Astrocyte (in vitro differentiated cells and primary cell): ENCODE measurements around the gene NEK10.

ENCODE experiments used
- CTCF ChIP-seq: IDR thresholded peaks from 2 replicates; pipeline ENCODE4 v1.5.1; 2011; ENCODE audit warnings: low read depth, mild to moderate bottlenecking, inconsistent platforms, low read length, moderate library complexity; ENCODE audit not compliant: insufficient read depth
- EZH2 ChIP-seq: IDR thresholded peaks from 2 replicates; pipeline ENCODE4 v1.6.1; 2012; ENCODE audit warnings: mild to moderate bottlenecking, low read length, inconsistent platforms; ENCODE audit not compliant: insufficient read depth

- TF ChIP-seq CTCF: no peak
- no peak for TF ChIP-seq EZH2
Observed at GRCh38 chr3:27349832-27350231, 19.4 kb downstream of the NEK10 start.
